Gastroesophageal sphincter (tissue), 3 donors: Measurements from ENCODE around the gene PSMC1.
"Not testable (repeated sequence)": the region's sequence is repeated elsewhere in the genome, so short reads cannot be mapped to it uniquely, and the experiment has no call there.

Experiments
- POLR2A ChIP-seq, 2 donors: fragments of 450-650 bp; IDR thresholded peaks; one replicate each; pipeline ENCODE4 v1.6.1; 2017; ENCODE audit warnings: antibody characterized with exemption in 2 of 2, mild to moderate bottlenecking in 2 of 2, moderate library complexity in 1 of 2
- POLR2AphosphoS5 ChIP-seq: sonication (generic); formaldehyde crosslinking; IDR thresholded peaks from one replicate; pipeline ENCODE4 v1.6.1; 2017; ENCODE audit warnings: antibody characterized with exemption
- TF ChIP-seq, protein P1 (sequence below), 4 experiments: fragments of 200-600 bp in 2 of 4; fragments of 450-650 bp in 2 of 4; sonication (generic) in 1 of 4; IDR thresholded peaks; one replicate each; pipeline ENCODE4 v1.5.1; 2017 to 2019; ENCODE audit warnings: antibody characterized with exemption in 4 of 4, mild to moderate bottlenecking in 2 of 4, moderate library complexity in 2 of 4

DNA sequence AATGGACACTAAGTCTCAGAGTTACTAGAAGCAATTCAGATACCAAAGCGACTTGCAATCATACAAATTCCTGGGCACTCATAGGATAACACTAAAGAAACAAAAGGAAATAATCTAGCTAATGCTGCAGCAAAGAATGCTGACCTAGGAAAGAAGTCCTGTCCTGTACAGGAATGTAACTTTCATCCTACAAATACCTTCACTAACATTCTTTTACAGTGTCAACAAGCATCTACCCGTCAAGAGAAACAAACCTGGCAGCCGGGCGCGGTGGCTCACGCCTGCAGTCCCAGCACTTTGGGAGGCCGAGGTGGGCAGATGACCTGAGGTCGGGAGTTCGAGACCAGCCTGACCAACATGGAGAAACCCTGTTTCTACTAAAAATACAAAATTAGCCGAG lies 8.9 kb upstream of the PSMC1 start:
- not testable (repeated sequence) for TF ChIP-seq POLR2AphosphoS5; POLR2A (IDR thresholded peaks at IDR 0.05)
- TF ChIP-seq, protein P1, sequence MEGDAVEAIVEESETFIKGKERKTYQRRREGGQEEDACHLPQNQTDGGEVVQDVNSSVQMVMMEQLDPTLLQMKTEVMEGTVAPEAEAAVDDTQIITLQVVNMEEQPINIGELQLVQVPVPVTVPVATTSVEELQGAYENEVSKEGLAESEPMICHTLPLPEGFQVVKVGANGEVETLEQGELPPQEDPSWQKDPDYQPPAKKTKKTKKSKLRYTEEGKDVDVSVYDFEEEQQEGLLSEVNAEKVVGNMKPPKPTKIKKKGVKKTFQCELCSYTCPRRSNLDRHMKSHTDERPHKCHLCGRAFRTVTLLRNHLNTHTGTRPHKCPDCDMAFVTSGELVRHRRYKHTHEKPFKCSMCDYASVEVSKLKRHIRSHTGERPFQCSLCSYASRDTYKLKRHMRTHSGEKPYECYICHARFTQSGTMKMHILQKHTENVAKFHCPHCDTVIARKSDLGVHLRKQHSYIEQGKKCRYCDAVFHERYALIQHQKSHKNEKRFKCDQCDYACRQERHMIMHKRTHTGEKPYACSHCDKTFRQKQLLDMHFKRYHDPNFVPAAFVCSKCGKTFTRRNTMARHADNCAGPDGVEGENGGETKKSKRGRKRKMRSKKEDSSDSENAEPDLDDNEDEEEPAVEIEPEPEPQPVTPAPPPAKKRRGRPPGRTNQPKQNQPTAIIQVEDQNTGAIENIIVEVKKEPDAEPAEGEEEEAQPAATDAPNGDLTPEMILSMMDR (IDR thresholded peaks at IDR 0.05), result not testable (repeated sequence)
